IPS-NIHi7 (cell line): ENCODE measurements around the gene TM9SF4.
"Not testable (repeated sequence)": the region's sequence is repeated elsewhere in the genome, so short reads cannot be mapped to it uniquely, and the experiment has no call there.

ENCODE experiments used
- DNase-seq: peaks from one replicate; pipeline ENCODE4 v3.0.0; 2012; ENCODE audit warnings: mixed read lengths; ENCODE audit errors: extremely low spot score

TM9SF4 gene

DNA sequence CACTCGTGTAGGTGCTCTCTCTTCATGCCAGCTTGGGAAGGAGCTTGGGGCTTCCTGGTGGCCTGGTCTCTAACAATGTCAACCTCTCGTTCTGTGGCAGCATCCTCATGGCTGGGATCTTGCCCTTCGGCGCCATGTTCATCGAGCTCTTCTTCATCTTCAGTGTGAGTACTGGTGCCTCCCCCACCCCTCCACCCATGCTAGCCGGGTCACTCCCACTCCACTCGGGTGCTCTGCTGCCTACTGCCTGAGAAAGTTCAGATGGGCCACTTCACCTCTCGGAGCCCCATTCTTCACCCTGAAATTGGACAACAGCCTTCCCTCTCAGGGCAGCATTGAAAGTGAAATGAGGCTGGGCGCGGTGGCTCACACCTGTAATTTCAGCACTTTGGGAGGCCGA lies 48.8 kb downstream of the TM9SF4 start:
- no peak for DNase-seq

DNA sequence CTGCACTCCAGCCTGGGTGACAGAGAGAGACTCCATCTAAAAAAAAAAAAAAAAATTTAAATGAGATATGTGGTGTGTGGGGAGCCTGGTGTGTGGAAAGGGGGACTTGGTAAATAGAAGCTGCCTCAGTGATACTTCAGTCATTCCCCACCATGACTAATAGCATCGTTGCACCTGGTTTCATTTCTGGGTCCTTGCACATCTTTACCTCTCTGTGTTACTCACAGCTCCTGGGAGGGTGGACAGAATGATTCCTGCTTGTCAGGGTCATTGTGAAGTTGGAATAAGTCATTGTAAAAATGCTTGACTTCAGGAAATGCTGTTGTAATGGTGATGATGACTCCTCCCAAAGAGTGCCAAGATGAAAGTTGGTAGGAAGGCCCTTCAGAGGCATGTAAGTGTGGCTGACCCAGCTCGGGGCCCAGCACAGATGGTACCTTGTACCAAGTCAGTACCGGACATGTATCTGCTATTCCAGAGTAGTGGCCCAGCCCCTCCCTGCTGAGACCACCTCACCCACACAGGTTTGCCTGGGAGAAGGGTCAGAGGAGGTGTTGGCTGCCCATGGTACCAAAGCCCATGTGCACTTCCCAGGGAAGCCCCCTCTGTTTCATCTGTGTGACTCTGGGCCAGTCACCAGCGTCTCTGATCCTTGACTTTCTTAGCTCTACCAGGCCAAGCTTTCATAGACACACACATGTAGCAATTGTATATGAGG lies 49.6 kb downstream of the TM9SF4 start:
- DNase-seq = no peak

DNA sequence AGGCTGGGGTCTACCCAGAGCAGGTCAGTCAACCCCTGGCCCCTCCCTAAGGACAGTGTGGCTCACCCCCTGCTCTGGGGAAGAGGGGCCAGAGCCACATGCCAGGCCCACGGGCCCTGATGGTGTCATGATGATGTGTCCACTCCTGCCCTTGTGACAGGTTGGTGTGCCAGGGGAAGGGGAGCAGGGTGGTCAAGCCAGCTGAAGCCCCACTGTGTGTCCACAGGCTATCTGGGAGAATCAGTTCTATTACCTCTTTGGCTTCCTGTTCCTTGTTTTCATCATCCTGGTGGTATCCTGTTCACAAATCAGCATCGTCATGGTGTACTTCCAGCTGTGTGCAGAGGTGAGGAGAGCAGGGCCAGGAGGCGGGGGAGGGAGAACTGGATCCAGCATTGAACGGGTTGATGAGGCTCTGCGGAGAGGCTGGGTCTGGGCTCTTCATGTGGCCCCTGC lies 50.3 kb downstream of the TM9SF4 start:
- DNase-seq = no peak

DNA sequence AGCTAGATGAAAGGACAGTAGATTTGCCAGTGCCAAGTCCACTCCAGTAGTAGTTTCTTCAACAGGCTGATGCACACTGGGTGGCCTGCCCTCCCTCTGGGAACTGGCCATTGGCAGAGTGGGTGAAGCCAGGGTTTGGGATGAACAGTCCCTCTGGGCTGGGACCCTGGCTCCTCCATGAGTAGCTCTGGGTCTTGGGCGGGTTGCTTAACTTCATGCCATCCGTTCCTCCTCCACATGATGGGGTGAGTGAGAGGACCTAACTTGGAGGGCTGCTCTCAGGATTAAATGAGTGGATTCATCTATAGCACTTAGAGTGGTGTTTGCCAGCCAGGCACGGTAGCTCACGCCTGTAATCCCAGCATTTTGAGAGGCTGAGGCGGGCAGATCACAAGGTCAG lies 50.8 kb downstream of the TM9SF4 start:
- no peak for DNase-seq

DNA sequence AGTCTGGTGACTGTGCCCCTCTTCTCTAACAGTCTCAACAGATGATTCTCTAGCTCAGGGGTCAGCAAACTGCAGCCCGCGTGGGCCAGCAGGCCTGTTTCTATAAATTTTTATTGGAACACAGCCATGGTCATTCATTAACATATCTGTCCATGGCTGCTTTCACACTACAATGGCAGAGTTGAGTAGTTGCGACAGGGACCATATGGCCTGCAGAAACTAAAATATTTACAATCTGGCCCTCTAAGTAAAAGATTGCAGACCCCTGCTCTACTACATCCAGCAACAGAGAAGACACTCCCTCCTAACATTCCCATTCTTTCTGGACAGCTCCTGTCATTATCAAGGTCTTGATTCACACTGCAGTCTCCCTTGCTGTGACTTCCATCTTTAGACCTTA lies 52.8 kb downstream of the TM9SF4 start:
- no peak for DNase-seq

DNA sequence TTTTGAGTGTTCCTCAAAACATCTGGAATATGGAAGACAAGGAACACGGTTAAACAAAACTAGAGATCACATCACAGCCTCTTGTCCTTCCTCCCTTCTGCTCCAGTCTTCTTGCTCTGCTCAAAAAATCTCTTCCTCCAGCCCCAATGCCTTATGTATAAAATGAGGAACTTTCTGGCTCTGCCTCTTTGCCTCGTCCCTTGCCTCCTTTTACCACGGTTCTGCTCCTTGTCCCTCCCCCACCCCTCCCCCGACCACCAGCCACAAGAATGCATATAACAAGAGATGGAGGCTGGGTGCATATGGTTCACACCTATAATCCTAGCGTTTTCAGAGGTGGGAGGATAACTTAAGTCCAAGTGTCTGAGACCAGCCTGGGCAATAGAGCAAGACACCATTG lies 54.4 kb downstream of the TM9SF4 start:
- no peak for DNase-seq

DNA sequence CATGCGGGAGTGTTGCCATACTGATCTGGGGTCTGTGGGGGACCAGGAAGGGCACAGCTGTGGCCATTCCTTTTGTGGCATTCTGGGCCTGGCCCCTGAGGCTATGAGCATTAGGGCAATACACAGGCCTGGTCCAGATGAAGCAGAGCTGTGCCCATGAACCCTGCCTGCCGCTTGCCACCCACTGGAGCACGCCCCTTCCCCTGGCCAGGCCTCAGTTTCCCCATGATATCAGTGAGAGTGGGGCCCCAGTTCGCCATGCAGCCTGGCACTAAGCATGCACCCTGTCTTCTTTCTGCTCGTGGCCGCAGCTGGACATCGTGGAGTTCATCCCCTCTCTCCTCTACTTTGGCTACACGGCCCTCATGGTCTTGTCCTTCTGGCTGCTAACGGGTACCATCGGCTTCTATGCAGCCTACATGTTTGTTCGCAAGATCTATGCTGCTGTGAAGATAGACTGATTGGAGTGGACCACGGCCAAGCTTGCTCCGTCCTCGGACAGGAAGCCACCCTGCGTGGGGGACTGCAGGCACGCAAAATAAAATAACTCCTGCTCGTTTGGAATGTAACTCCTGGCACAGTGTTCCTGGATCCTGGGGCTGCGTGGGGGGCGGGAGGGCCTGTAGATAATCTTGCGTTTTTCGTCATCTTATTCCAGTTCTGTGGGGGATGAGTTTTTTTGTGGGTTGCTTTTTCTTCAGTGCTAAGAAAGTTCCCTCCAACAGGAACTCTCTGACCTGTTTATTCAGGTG lies 55.6 kb downstream of the TM9SF4 start:
- DNase-seq = no peak

DNA sequence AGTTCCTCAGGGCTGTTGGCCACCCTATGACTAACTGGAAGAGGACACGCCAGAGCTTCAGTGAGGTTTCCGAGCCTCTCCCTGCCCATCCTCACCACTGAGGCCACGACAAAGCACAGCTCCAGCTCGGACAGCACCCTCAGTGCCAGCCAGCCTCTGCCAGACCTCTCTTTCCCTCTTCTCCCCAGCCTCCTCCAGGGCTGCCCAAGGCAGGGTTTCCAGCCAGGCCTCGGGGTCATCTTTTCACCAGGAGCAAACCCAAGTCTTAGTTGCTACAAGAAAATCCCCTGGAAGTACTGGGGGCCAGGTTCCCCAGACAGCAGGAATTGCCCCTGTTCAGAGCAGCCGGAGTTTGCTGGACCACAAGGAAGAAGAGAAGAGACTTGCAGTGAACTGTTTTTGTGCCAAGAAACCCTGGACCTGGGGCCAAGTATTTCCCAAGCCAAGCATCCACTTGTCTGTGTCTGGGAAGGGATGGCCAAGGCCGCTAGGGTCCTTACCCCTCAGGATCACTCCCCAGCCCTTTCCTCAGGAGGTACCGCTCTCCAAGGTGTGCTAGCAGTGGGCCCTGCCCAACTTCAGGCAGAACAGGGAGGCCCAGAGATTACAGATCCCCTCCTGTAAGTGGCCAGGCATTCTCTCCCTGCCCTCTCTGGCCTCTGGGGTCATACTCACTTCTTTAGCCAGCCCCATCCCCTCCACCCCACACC lies 56.5 kb downstream of the TM9SF4 start:
- DNase-seq = no peak

DNA sequence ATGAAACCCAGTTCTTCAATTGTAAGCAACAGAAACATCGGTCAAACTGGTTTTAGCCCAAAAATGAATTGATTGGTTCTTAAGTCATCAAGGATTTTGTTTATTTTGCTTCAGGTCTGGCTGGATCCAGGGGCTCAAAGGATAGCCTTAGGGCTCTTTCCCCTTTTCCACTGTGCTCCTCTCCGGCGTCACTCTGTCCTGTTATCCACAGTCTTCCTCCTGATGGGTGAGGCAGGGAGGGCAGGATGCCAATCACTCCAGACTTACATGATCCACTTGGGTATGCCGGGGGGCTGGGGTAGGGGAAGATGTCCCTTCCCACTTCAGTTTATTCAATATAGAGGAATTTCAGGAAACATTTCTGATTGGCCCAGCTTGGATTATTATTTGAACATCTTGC lies 58.0 kb downstream of the TM9SF4 start:
- DNase-seq = no peak

DNA sequence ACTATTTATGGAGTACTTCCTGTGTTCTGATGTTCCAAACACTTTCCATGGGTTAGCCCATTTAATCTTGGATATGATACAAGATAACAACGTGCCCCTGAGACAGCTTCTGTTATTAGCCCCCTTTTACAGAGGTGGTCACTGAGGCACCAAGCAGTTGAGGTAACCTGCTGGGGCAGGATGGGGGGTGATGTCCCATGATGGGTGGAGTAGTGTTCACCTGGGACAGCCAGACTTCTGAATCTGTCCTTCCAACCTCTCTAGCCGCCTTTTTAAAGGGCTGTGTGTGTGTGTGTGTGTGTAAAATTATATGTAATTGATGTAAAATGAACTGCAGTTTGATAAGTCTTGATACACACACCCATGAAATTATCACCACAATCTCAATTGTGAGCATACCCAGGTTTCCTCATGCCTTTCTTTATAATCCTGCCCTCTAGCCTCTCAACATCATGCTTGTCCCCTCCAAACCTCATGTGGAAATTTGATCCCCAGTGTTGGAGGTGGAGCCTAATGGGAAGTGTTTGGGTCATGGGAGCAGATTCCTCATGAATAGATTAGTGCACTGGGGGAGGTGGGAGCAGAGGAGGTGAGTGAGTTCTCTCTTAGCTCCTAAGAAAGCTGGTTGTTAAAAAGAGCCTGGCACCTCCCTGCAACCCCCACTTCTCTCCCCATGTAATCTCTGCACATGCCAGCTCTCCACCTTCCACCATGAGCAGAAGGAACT lies 58.8 kb downstream of the TM9SF4 start:
- peak; percentile 42 for DNase-seq

DNA sequence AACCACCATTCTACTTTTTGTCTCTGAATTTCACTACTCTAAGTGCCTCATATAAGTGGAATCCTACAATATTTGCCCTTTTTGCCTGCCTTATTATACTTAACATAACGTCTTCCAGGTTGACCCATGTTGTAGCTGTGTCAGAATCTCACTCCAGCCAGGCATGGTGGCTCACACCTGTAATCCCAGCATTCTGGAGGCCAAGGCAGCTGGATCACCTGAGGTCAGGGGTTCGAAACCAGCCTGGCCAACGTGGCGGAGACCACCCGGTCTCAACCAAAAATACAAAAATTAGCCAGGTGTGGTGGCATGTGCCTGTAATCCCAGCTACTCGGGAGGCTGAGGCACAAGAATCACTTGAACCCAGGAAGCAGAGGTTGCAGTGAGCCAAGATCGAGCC lies 68.2 kb downstream of the TM9SF4 start:
- DNase-seq = not testable (repeated sequence)

DNA sequence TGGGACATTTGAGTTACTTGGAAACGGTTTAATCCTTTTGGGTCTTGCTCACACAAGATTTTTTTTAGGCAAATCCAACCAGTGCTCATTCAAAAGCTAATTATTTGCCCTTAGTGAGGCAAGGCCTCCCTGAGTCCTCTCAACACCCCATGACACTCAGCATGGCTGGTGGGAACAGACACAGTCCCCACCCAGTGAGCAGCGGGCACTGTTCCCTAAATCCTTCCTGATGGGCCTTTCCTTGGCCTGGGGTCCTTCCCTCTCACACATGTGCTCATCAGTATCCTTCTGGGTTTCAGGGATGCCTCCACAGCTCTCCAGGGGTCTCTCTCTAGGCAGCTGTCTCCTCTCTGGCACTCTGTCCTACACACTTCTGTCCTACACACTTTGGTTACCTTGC lies 70.0 kb downstream of the TM9SF4 start:
- no peak for DNase-seq

DNA sequence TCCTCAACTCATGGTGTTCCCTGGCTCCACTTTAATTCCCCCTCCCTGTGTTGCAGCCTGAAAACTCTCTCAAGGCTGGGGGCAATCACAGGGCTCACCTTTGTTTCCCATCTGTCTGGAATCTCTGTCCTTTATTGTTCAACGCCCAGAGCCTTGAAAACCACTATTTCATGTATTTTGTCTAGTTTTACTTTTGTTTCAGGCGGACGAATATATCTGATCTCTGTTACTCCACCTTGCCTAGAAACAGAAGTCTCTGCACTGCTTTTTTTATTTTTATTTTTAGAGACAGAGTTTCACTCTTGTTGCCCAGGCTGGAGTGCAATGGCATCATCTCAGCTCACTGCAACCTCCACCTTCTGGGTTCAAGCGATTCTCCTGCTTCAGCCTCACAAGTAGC lies 70.4 kb downstream of the TM9SF4 start:
- no peak for DNase-seq

DNA sequence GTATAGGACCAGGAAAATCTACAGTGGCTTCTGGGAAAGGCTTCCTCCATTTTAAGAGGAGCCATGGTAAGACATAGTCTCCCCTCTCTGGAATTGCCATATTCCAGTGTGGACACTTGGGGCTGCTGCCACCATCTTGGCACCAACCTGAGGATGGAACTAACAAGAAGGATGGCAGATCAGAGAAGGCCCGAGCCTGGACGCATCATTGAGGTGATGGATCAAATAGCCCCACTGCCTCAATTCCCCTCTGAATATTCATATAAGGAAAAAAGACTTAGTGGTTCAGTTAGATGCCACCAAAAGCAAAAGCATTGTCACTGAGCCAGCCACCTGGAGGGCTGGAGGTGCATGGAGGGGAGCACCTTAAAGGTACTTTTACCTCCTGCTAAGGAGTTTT lies 72.1 kb downstream of the TM9SF4 start:
- no peak for DNase-seq

DNA sequence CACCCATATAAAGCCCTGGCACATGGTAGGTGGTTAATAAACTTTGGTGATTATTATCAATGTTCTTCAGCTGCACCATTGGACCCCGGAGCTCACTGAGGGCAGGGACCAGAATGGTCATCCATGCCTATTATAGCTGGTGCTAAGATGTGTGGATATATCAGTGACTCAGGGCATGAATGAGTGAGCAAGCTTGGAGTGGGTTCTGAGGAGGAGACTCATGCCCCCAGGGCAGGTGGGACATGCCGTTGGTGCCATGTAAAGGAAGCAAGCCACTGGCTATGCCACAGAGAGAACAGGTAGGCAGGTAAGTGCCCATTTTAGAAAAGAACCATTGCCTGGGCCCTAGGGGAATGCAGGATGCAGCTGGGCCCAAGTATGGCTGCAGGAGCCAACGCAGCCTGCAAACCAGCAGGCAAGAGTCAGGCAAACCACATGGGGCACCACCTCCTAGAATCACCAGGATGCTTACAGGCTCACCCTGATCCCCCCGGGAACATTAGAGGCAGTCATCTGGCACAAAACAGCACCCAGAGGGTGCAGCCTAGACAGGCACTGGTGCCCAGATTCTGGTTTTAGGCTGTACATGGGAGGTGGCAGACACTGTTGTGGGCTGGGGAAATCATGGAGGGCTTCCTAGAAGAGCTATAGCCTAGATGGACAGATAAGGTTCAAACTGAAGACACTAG lies 74.6 kb downstream of the TM9SF4 start:
- DNase-seq = no peak

DNA sequence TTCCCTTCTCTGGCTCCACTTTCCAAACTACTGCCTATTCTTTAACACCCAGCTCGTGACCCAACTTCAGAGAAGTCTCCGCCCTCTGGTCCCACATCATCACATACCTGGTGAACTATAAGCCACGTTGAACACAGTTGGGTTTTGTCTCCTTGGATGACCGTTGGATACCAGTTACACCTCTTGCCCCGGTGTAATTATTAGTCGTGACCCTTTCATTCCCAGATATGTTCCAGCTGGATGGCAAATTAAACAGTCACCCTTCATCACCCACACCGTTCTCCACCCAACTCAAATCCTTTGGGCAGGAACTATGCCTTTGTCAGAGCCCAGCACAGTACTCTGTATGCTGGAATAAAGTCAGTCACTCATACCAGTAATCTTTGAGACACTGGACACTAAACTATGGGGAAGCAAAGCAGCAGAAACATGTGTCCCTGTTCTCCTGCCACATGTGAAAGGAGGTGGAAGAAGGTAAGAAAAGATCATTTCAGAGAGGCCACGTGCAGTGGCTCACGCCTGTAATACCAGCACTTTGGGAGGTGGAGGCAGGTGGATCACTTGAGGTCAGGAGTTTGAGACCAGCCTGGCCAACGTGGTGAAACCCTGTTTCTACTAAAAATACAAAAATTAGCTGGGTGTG lies 75.6 kb downstream of the TM9SF4 start:
- no peak for DNase-seq

DNA sequence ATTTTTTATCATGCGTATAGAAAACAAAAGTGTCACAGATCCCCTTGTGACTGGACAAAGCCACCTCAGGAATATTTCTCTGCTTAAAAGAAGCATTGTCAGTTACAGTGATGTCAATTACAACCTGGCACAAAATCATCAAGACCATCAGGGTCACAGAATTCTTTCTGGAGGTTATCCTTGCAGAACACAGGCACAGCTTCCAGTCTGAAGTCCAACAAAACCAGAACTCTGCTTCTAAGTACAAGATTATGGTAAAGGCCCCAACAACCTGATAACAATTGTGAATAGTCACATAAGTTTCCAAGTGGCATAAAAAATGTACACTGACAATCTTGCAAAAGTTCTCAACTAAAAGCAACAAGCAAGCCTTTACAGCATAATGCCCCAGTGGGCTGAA lies 77.0 kb downstream of the TM9SF4 start:
- no peak for DNase-seq

DNA sequence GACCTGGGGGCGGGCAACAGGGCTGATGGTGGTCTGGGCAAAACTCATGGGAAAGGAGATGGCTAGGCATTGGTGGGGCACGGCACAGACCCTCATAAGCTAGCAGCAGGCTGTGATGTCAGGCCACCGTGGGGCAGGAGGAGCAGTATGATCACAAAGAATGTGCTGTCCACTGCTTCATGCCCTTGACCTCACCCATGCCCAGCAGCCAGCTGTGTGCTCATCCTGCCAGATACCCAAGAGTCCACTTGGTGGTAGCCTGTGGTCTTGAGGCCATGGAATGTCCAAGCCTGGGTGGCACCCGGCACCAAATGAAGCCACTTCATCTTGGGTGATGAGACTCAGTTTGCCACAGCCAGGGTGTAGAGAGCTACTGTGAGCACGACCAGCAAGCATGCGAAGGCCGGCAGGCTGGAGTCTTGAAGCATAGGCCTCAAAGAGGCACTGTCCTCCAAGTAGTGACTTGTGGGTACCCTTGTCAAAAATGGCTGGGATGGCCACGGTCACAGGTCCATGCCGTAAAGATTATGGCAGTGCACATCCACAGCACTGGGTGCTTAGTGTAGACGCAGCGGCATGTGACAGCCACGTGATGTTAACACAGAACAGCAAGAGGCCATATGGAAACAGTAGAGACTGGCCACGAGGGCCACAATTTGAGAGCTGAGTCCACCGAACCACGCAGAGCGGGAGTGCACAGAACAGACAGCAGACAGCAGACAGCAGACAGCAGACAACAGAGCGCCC lies 79.0 kb downstream of the TM9SF4 start:
- no peak for DNase-seq

DNA sequence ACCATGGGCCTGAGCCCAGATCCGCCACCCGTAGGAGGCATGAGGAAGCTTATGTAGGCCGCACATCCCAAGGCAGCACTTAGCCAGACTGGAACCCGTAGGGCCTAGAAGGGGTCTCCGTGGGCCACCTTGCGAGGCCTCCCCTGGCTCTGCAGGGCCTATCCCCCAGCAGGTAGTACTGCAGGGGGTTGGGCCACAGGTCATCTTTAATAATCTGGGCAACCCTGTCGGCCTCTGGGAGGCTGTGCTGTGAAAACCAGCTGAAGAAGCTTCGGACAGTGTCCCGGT lies 79.6 kb downstream of the TM9SF4 start:
- DNase-seq = no peak
